CD4-positive, alpha-beta T cell (primary cell): ENCODE data around the gene PNPLA1. TPM values are rescaled to one million over a fixed set of nuclear protein-coding genes. Genes with fewer than 3 reads are reported as not detected.

ENCODE experiments used
- ATAC-seq: fragments of 200-7000 bp; cut with Tn5 transposase; one replicate; pipeline ENCODE4 v1.10.0; 2022; ENCODE audit warnings: mild to moderate bottlenecking; ENCODE audit not compliant: poor library complexity
- CTCF ChIA-PET: fragments of 350-600 bp; sonication (Branson Sonifier 250); formaldehyde crosslinking; loops from one replicate; lab custom pipeline; 2021; ENCODE audit warnings: antibody characterized with exemption, inconsistent platforms; lab: Charles Lee
- POLR2A ChIA-PET: fragments of 350-600 bp; sonication (Branson Sonifier 250); formaldehyde crosslinking; loops from one replicate; lab custom pipeline; 2021; ENCODE audit warnings: antibody characterized with exemption, inconsistent platforms; lab: Charles Lee
- DNase-seq, 14 experiments: peaks; one replicate each; pipeline ENCODE4 v3.0.0-alpha.2; 2013 to 2020; ENCODE audit warnings: mixed read lengths in 2 of 14
- H3K27ac ChIP-seq, 2 donors: one replicate each; pipeline versions ENCODE4 v1.5.1 to v1.7.0; 2013; ENCODE audit warnings: low read length in 2 of 2, low read depth in 1 of 2, mild to moderate bottlenecking in 1 of 2
- H3K27me3 ChIP-seq, 2 experiments: 1 replicate in 1 of 2; 2 replicates in 1 of 2; pipeline versions ENCODE4 v1.6.1 to v1.7.0; 2013; ENCODE audit warnings: low read length in 2 of 2, control low read depth in 1 of 2, mild to moderate bottlenecking in 1 of 2, moderate library complexity in 1 of 2; ENCODE audit not compliant: insufficient read depth in 2 of 2, control insufficient read depth in 1 of 2
- H3K36me3 ChIP-seq: one replicate; pipeline ENCODE4 v1.6.1; 2013; ENCODE audit warnings: low read length, control low read depth; ENCODE audit not compliant: insufficient read depth
- H3K4me1 ChIP-seq: one replicate; pipeline ENCODE4 v1.6.1; 2013; ENCODE audit warnings: low read length, control low read depth; ENCODE audit not compliant: insufficient read depth
- H3K4me3 ChIP-seq: one replicate; pipeline ENCODE4 v1.5.1; 2013; ENCODE audit warnings: mild to moderate bottlenecking, low read length, moderate library complexity
- H3K9me3 ChIP-seq, 2 experiments: 1 replicate in 1 of 2; 2 replicates in 1 of 2; pipeline versions ENCODE4 v1.6.1 to v1.7.0; 2013; ENCODE audit warnings: low read length in 2 of 2, mild to moderate bottlenecking in 2 of 2, control low read depth in 1 of 2, moderate library complexity in 1 of 2; ENCODE audit not compliant: control insufficient read depth in 1 of 2, insufficient read depth in 1 of 2
- H3K27ac Mint-ChIP-seq: one replicate; pipeline ENCODE4 v1.8.0; 2020; ENCODE audit warnings: mixed read lengths
- H3K27me3 Mint-ChIP-seq: one replicate; pipeline ENCODE4 v1.8.0; 2021; ENCODE audit warnings: mixed read lengths
- H3K36me3 Mint-ChIP-seq: one replicate; pipeline ENCODE4 v1.8.0; 2021; ENCODE audit warnings: low read depth, mixed read lengths
- H3K4me1 Mint-ChIP-seq: one replicate; pipeline ENCODE4 v1.8.0; 2021; ENCODE audit warnings: low read depth, mixed read lengths
- H3K4me3 Mint-ChIP-seq: one replicate; pipeline ENCODE4 v1.8.0; 2020; ENCODE audit warnings: mild to moderate bottlenecking, mixed read lengths
- H3K9me3 Mint-ChIP-seq: one replicate; pipeline ENCODE4 v1.8.0; 2020; ENCODE audit warnings: mixed read lengths
- intact Hi-C, 2 experiments: fragments of 100-400 bp; cut with DNase I in 1 of 2; cut with micrococcal nuclease in 1 of 2; formaldehyde crosslinking; loops; one replicate each; pipeline versions ENCODE4 v1.15.1 to v1.9.0; 2023 to 2025; cut with DNase I, micrococcal nuclease
- total RNA-seq, 174 experiments: library from RNA in 2 of 174; stranded (reverse) in 2 of 174; gene quantifications; one replicate each; pipeline ENCODE4 v1.2.3 and lab custom pipeline; 2021 to 2026
- TF ChIP-seq, protein P1 (sequence below): fragments of 200-600 bp; IDR thresholded peaks from one replicate; pipeline ENCODE4 v1.8.0; 2022; ENCODE audit warnings: antibody characterized with exemption, mild to moderate bottlenecking

The PNPLA1 gene
- total RNA-seq, 2 experiments from 2014 or later = 0.17 TPM; not detected in 1

GRCh38 chr6:36226438-36227047 is 43.3 kb upstream of the PNPLA1 start:
- TF ChIP-seq, protein P1, sequence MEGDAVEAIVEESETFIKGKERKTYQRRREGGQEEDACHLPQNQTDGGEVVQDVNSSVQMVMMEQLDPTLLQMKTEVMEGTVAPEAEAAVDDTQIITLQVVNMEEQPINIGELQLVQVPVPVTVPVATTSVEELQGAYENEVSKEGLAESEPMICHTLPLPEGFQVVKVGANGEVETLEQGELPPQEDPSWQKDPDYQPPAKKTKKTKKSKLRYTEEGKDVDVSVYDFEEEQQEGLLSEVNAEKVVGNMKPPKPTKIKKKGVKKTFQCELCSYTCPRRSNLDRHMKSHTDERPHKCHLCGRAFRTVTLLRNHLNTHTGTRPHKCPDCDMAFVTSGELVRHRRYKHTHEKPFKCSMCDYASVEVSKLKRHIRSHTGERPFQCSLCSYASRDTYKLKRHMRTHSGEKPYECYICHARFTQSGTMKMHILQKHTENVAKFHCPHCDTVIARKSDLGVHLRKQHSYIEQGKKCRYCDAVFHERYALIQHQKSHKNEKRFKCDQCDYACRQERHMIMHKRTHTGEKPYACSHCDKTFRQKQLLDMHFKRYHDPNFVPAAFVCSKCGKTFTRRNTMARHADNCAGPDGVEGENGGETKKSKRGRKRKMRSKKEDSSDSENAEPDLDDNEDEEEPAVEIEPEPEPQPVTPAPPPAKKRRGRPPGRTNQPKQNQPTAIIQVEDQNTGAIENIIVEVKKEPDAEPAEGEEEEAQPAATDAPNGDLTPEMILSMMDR = no peak
- ChIA-PET POLR2A (no interaction called here), CTCF (no interaction called here)
- no peaks in the 10 kb centered on the region for H3K9me3 ChIP-seq
- H3K27ac ChIP-seq = no peak overlapping the region
- Mint-ChIP-seq H3K27ac (no peak overlapping the region), H3K27me3 (no peaks in the 10 kb centered on the region), H3K9me3 (no peaks in the 10 kb centered on the region), H3K4me3 (no peak overlapping the region), H3K4me1 (peaks cover 5% of the 10 kb centered on the region), H3K36me3 (peaks cover 94% of the 10 kb centered on the region)
- ATAC-seq (no peak), DNase-seq (no peak)
- peaks cover 86% of the 10 kb centered on the region for H3K36me3 ChIP-seq
- intact Hi-C loops = no loop called here
- H3K4me3 ChIP-seq = no peak overlapping the region
- no peaks in the 10 kb centered on the region for H3K4me1 ChIP-seq
- H3K27me3 ChIP-seq = no peaks in the 10 kb centered on the region

DNA sequence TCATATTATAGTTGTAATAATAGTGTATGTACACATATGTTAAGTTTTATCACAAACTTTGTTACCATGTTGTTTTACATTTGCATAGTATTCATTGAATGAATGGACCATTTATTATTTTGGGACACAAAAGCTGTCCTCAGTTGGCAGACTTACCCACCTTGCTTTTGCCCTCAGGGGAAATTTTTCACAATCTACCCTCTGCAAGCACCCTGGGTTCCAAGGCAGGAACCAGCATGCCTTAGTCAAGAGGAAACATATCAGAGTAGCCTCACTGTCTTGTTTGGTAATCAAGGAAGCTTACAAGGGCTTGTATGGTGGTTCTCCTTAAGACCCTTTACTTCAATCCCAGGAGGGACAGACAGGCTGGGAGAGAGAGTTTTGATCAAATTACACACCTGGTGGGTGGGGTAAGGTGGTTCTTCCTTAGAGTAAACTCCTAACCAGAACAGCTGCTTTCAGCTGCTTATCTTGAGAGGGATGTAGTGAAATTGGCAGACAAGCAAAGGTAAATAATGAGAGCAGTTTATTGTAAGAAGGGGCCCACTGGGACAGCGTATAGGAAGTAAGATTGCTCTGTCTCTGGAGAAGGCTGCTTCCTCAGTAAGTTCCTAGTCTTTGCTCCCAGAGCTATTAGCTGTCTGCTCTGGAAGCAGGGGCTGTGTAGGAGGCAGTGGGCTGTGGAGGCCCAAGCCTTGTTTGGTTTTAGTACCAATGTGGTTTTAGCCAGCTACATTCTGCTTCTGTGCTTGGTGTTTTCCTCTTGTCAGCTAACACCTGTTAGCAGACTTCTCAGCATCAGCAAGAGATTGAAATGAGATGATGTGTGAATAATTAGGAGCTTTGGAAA is 42.3 kb upstream of the PNPLA1 start:
- TF ChIP-seq, protein P1 = no peak
- ChIA-PET POLR2A (interaction anchor here (0.5 to 0.6 kb wide), 2 partner anchors 100 to 313 kb away, joined by 3 read pairs; no protein-coding TSS in a partner anchor), CTCF (interaction anchor here (1.3 kb wide), 1 partner anchor 75 kb away, joined by 4 read pairs; no protein-coding TSS in a partner anchor)
- no peaks in the 10 kb centered on the region for H3K9me3 Mint-ChIP-seq
- H3K27ac Mint-ChIP-seq = no peak overlapping the region
- no peaks in the 10 kb centered on the region for H3K4me1 ChIP-seq
- H3K9me3 ChIP-seq = no peaks in the 10 kb centered on the region
- H3K27me3 Mint-ChIP-seq = no peaks in the 10 kb centered on the region
- H3K4me1 Mint-ChIP-seq = peaks cover 5% of the 10 kb centered on the region
- H3K36me3 ChIP-seq = peaks cover 82% of the 10 kb centered on the region
- peaks cover 95% of the 10 kb centered on the region for H3K36me3 Mint-ChIP-seq
- ATAC-seq = no peak
- no peak overlapping the region for H3K4me3 ChIP-seq
- no peaks in the 10 kb centered on the region for H3K27me3 ChIP-seq
- H3K27ac ChIP-seq = no peak overlapping the region
- no peak overlapping the region for H3K4me3 Mint-ChIP-seq
- intact Hi-C loops = no loop called here
- DNase-seq = no peak

DNA sequence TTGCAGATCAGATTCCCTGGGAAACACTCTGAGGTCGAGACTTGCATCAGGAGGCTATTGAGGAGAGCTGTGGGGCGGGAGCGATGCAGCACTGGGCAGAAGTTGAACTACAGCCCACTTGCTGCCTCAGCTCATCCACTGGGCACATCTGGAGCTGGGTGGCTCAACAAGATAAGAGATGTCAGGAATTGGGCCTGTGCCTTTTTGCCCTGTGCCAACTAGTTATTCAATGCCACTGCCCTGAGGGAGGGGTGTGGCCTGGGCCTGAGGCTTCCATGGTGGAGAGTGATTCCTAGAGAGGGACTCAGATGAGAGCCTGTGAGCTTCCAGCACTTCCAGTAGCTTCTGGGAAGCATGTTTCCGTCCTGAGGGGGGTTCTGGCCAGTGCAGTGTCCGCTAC is 40.6 kb upstream of the PNPLA1 start:
- DNase-seq (no peak), ATAC-seq (no peak)
- Mint-ChIP-seq H3K4me1 (no peaks in the 10 kb centered on the region), H3K27ac (no peak overlapping the region), H3K27me3 (no peaks in the 10 kb centered on the region), H3K36me3 (peaks cover 87% of the 10 kb centered on the region), H3K4me3 (no peak overlapping the region), H3K9me3 (no peaks in the 10 kb centered on the region)
- Histone ChIP-seq H3K4me3 (no peak overlapping the region), H3K4me1 (no peaks in the 10 kb centered on the region), H3K27ac (no peak overlapping the region), H3K9me3 (no peaks in the 10 kb centered on the region), H3K36me3 (peaks cover 78% of the 10 kb centered on the region), H3K27me3 (no peaks in the 10 kb centered on the region)
- intact Hi-C loops = no loop called here
- CTCF ChIA-PET = interaction anchor here (1.5 kb wide), 1 partner anchor 73 kb away, joined by 4 read pairs; no protein-coding TSS in a partner anchor
- TF ChIP-seq, protein P1 = no peak
- POLR2A ChIA-PET = interaction anchor here (1.0 kb wide), 1 partner anchor 98 kb away, joined by 4 read pairs; no protein-coding TSS in a partner anchor
